NK-92 (cell line): ENCODE results near the gene SHCBP1L.
"Not testable (repeated sequence)": the region's sequence is repeated elsewhere in the genome, so short reads cannot be mapped to it uniquely, and the experiment has no call there.

Source experiments
- DNase-seq: peaks from one replicate; lab custom pipeline; 2025; ENCODE audit not compliant: unreplicated experiment; lab: John Stamatoyannopoulos, UW

Gene SHCBP1L

GRCh38 chr1:182965861-182966260 lies 12.9 kb upstream of the SHCBP1L start:
- no peak for DNase-seq

DNA sequence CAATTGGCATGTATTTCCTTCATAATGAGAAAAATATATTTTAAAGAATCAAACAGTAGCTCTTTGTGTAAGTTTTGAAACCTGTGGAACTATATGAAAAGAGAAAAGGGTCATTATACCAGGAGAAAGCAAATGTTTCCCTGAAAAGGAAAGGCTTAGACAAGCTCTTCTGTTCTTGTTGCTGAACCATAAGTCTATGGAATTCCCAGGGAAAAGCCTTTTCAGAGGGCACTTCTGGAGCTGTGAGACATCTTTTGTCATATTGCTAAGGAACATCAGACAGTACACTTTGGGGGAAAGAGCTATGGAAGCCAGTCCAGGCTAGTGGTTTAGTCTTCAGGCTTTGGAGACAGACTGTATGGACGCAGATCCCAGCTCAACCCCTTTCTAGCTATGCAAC lies 12.1 kb upstream of the SHCBP1L start:
- no peak for DNase-seq

DNA sequence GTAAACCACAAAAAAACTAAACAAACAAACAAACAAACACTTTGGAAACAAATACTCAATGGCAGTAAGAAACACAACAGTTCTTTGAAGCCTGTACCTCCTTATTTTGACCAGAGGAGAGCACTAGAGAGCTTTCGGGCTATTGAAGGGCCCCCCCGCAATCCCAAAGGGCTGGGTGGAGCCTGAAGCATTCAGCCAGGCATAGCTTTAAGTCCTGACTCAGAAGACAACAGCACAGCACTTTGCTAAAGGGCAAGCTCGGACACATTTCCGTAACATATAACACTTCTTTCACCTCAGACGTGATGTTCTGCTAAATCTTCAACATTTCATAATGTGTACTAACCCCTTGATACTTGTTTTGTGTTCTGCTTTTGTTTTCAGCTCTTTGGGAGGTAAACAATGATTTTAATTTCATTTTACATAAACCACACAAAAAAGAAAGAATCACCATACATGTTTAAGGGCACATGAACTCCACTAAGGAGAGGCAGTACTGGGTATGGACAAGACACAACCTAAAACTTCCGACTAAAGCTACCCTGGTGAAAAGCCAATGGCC lies 9.7 kb upstream of the SHCBP1L start:
- no peak for DNase-seq

GRCh38 chr1:182960046-182960445 lies 7.1 kb upstream of the SHCBP1L start:
- DNase-seq, result no peak

- no peak for DNase-seq
Measured at GRCh38 chr1:182957902-182958395, 5.0 kb upstream of the SHCBP1L start.

DNA sequence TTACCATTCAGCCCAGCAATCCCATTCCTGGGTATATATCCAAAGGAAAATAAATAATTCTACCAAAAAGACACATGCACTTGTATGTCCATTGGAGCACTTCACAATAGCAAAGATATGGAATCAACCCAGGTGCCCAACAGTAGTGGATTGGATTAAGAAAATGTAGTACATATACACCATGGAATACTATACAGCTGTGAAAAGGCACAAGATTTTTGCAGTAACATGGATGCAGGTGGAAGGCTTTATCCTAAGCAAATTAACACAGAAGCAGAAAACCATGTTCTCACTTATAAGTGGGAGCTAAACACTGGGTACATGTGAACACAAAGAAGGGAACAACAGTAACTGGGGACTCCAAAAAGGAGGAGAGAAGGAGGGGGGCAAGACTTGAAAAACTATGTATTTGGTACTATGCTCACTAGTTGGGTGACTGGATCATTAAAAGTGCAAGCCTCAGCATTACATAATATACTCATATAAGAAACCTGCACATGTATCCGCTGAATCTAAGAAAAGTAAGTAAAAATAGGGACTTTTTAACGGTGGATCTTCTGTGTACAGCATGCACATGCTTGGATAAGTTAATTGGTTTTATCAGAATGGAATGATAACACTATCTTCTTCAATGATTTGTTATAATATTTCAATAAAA lies 3.9 kb upstream of the SHCBP1L start:
- DNase-seq, result no peak

DNA sequence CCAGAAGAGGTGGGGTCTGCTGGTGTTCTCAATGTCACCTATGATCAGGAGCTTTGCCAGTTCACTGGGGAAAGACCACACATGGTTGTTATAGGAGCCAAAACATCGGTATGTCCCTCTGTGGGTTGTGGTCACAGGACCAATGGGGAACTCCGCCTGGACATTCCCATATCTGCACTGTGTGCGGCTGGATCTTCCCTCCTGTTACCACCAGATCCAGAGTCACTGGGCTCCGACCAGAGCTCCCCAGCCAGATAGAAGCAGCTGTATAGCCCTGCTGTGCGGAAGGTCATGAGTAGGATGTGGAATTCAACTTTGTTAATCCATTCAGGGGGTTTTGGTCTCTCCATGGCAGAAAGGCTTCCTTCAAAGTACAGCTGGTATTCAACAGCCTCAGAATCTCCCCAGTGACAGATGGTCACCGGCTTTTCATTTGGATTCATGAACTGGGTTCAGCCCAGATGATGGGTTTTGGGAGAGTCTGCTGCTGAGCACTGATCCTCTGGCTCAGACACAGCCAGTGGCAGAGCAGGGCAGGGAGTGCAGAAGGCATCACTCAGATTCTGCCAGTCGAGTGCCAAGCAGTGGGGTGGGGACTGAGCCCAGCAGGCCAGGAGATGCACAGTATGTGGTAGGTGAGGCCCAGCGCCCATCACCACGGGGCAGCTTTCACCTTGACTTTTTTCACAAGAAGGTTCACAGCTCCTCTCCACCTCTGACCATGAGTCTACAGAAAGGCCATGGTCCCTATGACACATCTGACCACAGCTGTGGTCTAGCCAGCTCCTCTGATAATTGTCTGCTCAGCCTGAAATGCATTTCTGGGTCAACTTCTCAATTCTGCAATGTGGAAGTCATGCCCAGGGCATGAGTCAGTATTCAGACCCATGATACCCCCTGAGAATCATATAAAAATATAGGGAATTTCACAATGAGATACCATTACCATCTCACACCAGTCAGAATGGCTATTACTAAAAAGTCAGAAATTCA lies 2.9 kb upstream of the SHCBP1L start:
- no peak for DNase-seq

DNA sequence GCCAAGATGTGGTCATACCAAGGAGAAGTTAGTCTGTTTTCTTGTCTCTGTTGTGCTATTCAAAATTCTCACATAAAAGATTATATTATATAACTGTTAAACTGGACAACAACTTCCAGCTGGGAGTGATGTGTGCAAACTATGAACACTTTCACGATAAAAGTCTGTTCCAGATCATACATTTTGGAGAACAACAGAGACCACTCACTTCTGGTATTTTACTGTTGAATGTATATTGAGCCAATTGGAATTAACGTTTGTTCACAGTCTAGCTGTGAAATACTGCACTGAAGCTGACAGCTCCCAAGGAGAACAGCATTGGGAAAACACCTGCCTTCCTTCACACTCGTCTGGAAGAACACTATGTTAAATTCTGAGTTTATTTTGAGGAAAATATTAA lies 860 bp upstream of the SHCBP1L start:
- no peak for DNase-seq

DNA sequence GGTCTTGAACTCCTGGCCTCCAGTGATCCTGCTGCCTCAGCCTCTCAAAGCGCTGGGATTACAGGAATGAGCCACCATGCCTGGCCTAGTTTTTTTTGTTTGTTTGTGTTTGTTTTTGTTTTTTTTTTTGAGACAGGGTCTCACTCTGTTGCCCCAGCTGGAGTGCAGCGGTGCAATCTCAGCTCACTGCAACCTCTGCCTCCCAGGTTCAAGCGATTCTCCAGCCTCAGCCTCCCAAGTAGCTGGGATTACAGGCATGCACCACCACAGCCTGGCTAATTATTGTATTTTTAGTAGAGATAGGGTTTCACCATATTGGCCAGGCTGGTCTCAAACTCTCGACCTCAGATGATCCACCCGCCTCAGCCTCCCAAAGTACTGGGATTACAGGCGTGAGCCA lies 9.6 kb downstream of the SHCBP1L start:
- not testable (repeated sequence) for DNase-seq

- not testable (repeated sequence) for DNase-seq
Measured at GRCh38 chr1:182942145-182942544, 10.8 kb downstream of the SHCBP1L start.

DNA sequence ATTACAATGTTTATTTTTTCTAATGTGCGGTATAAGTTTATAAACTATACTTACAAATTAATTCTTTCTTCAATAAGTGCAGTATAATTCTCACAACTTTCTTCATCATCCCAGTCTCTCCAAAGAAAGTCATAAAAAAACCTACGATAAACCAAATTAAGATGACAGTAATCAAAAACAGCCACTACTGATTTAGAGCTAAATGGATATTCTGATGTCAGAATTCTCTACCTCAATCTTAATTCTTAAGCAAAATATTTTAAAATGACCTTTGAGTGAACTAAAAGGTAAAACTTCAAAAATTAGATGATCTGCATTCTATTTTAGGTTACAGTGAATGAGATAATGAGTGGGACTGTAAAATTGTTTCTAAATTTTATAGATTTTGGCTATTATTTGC lies 13.6 kb downstream of the SHCBP1L start:
- no peak for DNase-seq

- DNase-seq, result no peak
Measured at GRCh38 chr1:182935716-182936115, 17.2 kb downstream of the SHCBP1L start.

GRCh38 chr1:182930985-182931384 lies 22.0 kb downstream of the SHCBP1L start:
- DNase-seq, result no peak

GRCh38 chr1:182927693-182928433 lies 25.1 kb downstream of the SHCBP1L start:
- DNase-seq, result no peak

DNA sequence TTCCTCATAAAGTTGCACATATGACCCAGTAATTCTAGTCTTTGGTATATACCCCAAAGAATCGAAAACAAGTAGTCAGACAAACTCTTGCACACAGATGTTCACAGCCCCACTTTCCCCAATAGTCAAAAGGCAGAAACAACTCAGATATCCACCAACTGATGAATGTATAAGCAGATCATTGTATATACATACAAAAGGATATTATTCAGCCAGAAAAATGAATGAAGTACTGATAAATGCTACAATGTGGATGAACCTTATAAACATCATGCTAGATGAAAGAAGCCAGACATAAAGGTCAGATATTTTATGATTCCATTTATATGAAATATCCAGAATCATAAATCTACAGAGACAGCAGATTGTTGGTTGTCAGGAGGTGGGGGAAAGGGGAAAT lies 27.3 kb downstream of the SHCBP1L start:
- no peak for DNase-seq

GRCh38 chr1:182917378-182917777 lies 35.6 kb downstream of the SHCBP1L start:
- DNase-seq, result no peak

DNA sequence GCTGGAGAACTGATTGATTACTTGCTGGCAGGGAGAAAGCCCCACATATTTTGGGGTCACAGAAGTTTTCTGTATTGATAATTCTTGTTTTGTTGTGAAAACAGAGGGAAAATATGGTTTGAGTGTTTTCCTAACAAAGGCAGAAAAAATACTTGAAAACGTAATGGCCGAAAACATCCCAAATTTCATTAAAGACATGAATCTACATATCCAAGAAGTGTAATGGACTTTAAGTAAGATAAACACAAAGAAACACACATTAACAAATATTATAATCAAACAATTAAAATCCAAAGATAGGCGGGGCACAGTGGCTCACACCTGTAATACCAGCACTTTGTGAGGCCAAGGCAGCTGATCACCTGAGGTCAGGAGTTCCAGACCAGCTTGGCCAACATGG lies 39.6 kb downstream of the SHCBP1L start:
- DNase-seq, result no peak

- DNase-seq, result no peak
Measured at GRCh38 chr1:182910143-182910542, 42.8 kb downstream of the SHCBP1L start.

GRCh38 chr1:182909578-182909977 lies 43.4 kb downstream of the SHCBP1L start:
- DNase-seq, result no peak

- DNase-seq, result no peak
Measured at GRCh38 chr1:182905321-182905720, 47.6 kb downstream of the SHCBP1L start.

DNA sequence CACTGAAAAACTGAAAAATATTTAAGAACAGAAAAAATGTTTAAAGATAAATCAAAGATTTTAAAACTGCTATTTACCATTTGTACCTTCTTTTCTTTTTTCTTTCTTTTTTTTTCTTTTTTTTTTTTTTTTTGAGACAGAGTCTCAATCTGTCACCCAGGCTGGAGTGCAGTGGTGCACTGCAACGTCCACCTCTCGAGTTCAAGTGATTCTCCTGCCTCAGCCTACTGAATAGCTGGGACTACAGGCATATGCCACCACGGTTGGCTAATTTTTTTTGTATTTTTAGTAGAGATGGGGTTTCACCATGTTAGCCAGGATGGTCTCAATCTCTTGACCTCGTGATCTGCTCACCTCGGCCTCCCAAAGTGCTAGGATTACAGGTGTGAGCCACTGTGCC lies 51.0 kb downstream of the SHCBP1L start:
- not testable (repeated sequence) for DNase-seq
